ENCODE measurements around the gene PRKD1. TPM values are rescaled to one million over a fixed set of nuclear protein-coding genes. Genes with fewer than 3 reads are reported as not detected.

Gene PRKD1
- total RNA-seq, 1 experiment from 2014 or later = 2.7 TPM

DNA sequence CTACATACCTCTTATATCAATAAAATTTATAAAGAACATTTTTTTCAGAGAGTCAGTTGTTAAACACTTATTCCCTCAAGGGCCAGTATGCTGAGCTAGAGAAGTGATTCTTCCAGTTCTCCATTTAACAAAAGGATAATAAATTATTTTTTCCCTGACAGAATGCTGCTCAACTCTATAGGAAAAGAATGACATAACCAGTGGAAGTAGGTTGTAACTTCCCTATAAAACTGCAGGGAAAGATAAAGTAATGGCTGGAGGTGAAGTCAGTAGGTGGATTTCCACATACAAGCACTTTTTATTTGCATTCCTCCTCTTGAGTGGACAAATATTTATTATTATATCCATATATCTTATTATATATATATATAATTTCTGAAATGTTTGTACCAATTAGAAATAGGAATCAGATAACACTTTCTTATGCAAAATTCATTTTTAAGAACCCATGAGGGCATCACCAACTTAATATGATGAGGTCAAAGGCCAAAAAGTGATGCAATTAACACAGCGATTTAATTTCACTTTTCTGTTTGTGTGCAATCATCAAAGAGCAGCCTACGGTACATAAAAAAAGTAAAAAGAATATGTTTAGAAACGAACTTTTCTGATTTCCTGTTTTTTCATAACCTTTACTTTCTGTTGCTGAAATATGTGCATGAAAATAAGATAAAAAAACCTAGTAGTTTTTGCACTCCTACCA, 175.3 kb downstream of the PRKD1 start:
- Histone ChIP-seq H3K9ac (ENCODE audit: extremely low read depth, insufficient read length, low read length) (no peak overlapping the region), H2AFZ (ENCODE audit: low read length) (no peak overlapping the region), H3K23ac (ENCODE audit: insufficient read length, low read depth, low read length) (no peak overlapping the region), H3K4me1 (ENCODE audit: insufficient read depth, low read length) (no peaks in the 10 kb centered on the region), H2BK20ac (ENCODE audit: low read depth, low read length, poor library complexity, severe bottlenecking) (no peak overlapping the region), H2BK120ac (ENCODE audit: low read depth, low read length, poor library complexity, severe bottlenecking) (no peak overlapping the region), H3K27me3 (ENCODE audit: insufficient read depth, low read length) (no peaks in the 10 kb centered on the region), H4K8ac (replicated peaks; ENCODE audit: insufficient read length, low read depth, low read length) (no peak overlapping the region), H3K4ac (ENCODE audit: low read depth, low read length) (no peak overlapping the region), H3K9me3 (ENCODE audit: control insufficient read depth, low read depth, low read length) (no peaks in the 10 kb centered on the region), H2BK5ac (ENCODE audit: insufficient read length, low read length) (no peak overlapping the region), H3K79me1 (ENCODE audit: insufficient read depth, low read depth, low read length, poor library complexity, severe bottlenecking) (no peaks in the 10 kb centered on the region), H3K18ac (ENCODE audit: insufficient read length, low read depth, low read length) (no peak overlapping the region), H2AK5ac (ENCODE audit: insufficient read length, low read length) (no peak overlapping the region), H3K4me2 (ENCODE audit: insufficient read depth, insufficient read length, low read length) (no peak overlapping the region), H2BK15ac (ENCODE audit: low read depth, low read length) (no peak overlapping the region), H3K14ac (ENCODE audit: insufficient read depth, low read length) (no peak overlapping the region), H3T11ph (ENCODE audit: low read length) (no peak overlapping the region), H2BK12ac (ENCODE audit: insufficient read length, low read depth, low read length) (no peak overlapping the region), H4K5ac (ENCODE audit: insufficient read length, low read depth, low read length) (no peak overlapping the region), H4K91ac (ENCODE audit: insufficient read length, low read depth, low read length) (no peak overlapping the region), H4K20me1 (ENCODE audit: control insufficient read depth, insufficient read depth, insufficient read length) (no peaks in the 10 kb centered on the region), H3K79me2 (ENCODE audit: insufficient read depth, low read length) (no peaks in the 10 kb centered on the region), H3K23me2 (ENCODE audit: insufficient read length, low read depth, low read length, poor library complexity, severe bottlenecking) (no peaks in the 10 kb centered on the region), H3K56ac (ENCODE audit: insufficient read length, low read depth, low read length) (no peak overlapping the region), H3K27ac (ENCODE audit: insufficient read length, low read depth, low read length) (no peak overlapping the region)
- peaks cover 0 to 3% of the 10 kb centered on the region in 2 experiments; a peak in 1 of 4 replicates for H3K4me1 Mint-ChIP-seq
- no peak overlapping the region for H3K27ac Mint-ChIP-seq
- H3K27me3 Mint-ChIP-seq (ENCODE audit: low read depth) = no peaks in the 10 kb centered on the region
- no peak overlapping the region for H3K4me3 Mint-ChIP-seq
- no peaks in the 10 kb centered on the region for H3K9me3 Mint-ChIP-seq
- H3K36me3 Mint-ChIP-seq (ENCODE audit: insufficient read depth in 1 of 3, low read depth in 3 of 3) = no peaks in the 10 kb centered on the region
- DNase-seq = no peak
- TF ChIP-seq CTCF (conservative IDR thresholded peaks at IDR 0.05) = no peak
- no CpG with 5 or more reads among the region's 3 CpGs for WGBS (ENCODE audit: extremely low coverage, insufficient read length, low lambda C conversion rate)
